Frontal cortex (tissue), 4 donors: Measurements from ENCODE around the gene HOMER2. TPM values are rescaled to one million over a fixed set of nuclear protein-coding genes. Genes with fewer than 3 reads are reported as not detected.
"Not testable (repeated sequence)": the region's sequence is repeated elsewhere in the genome, so short reads cannot be mapped to it uniquely, and the experiment has no call there.

ENCODE experiments used
- DNase-seq, 2 donors: peaks; one replicate each; pipeline ENCODE4 v3.0.0; 2012; ENCODE audit warnings: low spot score in 2 of 2
- FAIRE-seq: peaks from 2 replicates; lab custom pipeline; 2012; peaks lifted over from hg19 to GRCh38; lab: Jason Lieb, UNC
- total RNA-seq: library from RNA; depleted of rRNA; stranded (reverse); fragments of >200 nt; gene quantifications from one replicate; pipeline ENCODE4 v1.2.3, GENCODE V29; 2014
- donor health status: control.
- donor health status: control.
- donor health status: control.

Gene HOMER2
- total RNA-seq, 1 donor from 2014 or later: 45.2 TPM

DNA sequence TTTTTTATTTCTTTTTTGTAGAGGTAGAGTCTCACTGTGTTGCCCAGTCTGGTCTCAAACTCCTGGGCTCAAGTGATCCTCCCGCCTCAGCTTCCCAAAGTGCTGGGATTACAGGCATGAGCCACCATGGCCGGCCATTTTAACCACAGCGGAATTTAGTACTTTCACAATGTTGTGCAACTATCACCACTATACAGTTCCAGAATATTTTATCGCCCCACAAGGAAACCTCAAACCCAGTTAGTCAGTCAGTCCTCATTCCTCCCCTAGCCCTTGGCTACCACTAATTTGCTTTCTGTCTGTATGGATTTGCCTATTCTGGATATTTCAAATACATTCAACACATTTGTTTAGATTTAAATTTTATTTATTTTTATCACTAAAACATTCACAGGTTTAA lies 15.5 kb upstream of the HOMER2 start:
- DNase-seq (no peak), FAIRE-seq (no peak)

DNA sequence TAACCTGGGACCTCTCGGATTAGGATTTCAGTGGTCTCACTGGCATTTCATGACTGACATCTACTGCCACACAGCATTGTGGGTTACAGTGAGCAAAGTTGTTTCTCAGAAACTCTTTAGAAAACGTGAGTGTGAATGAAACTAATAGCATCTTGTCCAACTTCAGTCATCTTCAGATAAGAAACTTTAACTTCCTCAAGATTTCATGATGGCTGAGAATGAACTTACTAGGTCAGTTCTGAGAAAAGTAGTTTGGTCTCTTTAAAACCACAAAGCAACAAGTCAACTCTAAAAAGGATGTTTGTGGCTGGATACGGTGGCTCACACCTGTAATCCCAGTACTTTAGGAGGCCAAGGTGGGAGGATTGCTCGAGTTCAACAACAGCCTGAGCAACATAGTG lies 14.2 kb upstream of the HOMER2 start:
- FAIRE-seq: no peak
- no peak for DNase-seq

DNA sequence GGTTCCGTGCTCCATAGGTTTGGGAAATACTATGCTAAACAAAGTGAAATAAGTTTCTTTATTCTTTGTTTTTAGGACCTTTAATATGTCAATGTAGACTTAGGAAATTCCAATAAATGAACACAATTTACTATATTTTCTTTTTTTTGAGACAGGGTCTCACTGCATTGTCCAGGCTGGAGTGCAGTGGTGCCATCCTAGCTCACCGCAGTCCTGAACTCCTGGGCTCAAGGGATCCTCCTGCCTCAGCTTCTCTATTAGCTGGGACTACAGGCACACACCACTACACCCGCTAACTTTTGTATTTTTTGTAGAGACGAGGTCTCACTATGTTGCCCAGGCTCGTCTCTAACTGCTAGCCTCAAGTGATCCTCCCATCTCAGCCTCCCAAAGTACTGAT lies 12.4 kb upstream of the HOMER2 start:
- FAIRE-seq: no peak
- no peak for DNase-seq

DNA sequence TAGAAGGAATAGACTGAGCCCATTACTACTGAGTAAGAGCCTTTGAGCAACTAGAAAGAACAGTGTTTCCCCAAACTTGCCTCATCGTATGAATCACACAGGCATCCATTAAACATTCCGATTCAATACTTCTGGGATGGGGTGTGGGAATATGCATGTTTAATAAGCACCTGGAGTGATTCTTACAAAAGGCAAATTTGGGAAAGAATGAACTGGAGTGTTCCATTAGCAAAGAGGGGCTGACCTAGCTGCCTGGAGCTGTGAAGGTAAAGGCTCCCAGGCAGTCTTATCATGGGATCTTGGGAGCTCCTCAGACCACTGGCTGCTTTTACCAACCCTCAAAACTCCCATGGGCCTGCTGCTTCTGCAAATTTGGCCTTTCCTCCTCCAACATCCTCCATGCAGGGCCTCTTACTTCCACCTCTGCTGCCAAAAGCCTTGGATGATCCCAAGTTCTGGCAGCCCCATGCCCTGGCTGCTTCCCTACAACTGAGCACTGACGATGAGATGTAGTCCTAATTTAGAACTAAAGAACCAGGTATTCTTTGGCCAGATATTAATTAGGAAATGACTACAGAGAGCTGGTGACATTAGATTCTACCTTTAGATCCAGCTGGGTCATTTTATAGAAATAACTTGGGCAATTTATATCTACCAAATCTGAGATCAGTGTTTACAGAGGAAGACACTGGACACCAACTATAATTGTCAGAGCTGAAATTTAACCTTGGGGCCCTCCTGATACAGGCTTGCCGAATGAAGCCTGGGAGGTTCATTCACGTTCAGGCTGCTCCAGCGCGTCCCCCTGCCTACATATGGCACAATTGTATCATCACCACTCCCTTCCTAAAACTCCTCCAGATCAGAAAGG lies 11.2 kb upstream of the HOMER2 start:
- FAIRE-seq: no peak

DNA sequence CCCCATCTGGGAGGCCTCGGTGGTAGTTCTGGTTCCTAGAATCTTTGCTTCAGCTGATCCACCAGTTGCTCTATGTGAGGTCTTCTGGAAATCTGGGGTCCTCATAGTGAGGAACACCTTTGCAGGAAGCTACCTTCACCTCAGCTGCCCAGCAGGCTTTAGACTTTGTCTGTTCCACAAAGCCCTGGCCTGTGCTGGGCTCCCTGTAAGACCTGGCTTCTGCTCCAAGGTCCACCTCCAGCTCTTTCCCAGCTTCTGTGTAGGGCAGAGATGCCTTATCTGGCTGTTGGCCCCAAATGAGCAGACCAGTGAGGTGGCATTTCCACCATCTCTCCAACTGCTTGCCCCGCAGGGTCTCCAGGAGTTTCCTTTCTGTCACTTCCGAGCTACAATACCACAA lies 8.2 kb upstream of the HOMER2 start:
- no peak for FAIRE-seq
- no peak for DNase-seq

More for the DNA sequence above, 11.2 kb upstream of the HOMER2 start:
- no peak for DNase-seq

DNA sequence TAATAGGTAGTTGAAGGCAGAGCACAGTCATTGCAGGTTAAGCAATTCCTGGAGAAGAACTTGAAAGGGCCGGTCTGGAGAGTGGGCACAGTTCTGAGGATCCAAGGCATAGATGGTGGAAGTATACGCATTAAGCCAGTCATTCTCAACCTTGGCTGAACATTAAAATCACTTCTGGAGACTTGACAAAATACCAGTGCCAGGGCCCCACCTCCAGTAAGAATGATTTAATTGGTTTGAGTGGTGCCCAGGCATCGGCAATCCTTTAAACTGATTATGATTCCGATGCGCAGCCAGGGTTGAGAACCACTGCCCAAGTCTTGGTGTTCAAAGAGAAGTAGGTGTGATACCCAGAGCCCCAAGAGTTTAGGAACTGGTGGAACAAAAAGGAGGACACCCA lies 6.9 kb upstream of the HOMER2 start:
- DNase-seq (no peak), FAIRE-seq (no peak)

DNA sequence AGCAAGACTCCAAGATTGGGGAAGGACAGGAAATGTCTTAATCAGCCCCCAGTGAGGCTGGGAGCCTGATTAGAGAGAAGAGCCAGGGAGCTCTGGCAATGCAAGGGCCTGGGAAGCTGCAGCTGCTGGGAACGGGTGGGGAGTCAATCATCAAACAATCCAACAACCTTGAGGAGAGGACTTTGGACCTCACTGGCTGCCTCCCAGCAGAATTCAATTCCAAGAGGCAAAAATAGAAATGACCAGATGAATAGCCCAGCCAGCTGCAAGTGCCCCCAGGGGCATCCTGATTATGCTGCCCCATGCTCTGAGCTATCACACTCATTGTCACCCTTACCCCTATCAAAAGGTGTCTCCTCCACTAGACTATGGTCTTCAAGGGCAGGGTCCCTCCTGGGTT lies 6.1 kb upstream of the HOMER2 start:
- DNase-seq (no peak), FAIRE-seq (no peak)

DNA sequence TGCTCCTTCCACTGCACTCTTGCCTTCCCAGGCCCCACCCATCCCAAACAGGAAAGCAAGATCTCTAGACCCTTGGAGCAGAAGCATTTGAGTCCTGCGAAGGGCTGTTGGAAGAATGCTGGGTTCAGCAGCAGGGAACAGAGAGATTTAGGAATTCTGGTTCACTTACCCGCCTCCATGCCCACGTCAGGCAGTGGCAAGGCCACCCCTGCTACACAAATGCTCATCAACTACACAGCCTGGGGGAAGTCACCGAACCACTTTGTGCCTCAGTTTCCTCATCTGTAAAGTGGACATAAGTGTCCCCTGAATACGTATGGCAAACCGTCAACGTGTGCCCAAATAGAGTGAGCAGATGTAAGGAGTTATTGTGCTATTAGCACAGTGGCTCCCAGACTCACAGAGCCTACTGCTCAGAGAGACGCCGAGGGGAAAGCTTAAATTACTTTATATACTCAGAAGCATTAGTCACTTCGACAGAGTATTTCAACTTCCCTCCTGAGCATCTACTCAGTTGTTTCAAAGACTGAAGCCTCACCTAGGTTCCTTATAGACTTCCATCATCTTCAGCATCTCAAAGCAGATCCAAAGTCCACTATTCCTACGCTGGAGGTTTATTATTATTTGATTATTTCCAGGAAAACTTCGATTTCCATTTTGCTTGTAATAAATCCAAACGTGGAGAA lies 905 bp downstream of the HOMER2 start:
- DNase-seq (peak in 1 of 2 donors; percentile 40), FAIRE-seq (no peak)

DNA sequence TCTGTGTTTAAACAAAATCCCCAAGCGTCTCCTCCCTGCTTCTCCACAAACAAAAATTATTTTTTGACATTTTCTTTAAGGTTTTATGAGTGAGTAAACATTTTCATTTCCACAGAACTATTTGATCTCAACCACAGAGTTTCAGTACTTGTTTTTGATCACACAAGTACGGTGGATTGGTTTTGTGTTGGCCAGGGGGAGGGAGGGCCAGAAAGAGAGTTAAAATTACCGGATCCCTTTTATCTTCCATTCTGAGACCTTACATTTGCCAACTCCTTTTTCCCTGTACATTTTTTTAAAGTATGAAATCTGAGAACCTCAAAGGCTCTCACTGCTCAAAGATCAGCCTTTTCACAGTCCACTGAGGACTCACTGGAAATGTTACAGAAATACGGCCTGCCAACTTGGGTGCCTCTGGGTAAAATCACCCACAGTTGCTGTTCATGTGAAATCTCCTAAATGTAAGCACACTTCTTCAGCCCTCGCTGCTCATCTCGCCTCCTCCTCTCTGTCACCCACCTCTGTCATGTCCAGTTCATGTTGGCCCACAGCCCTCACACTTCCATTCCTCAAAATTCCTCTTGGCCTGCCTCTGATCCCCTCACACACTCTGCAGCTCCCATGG lies 1.7 kb downstream of the HOMER2 start:
- no peak for FAIRE-seq

DNA sequence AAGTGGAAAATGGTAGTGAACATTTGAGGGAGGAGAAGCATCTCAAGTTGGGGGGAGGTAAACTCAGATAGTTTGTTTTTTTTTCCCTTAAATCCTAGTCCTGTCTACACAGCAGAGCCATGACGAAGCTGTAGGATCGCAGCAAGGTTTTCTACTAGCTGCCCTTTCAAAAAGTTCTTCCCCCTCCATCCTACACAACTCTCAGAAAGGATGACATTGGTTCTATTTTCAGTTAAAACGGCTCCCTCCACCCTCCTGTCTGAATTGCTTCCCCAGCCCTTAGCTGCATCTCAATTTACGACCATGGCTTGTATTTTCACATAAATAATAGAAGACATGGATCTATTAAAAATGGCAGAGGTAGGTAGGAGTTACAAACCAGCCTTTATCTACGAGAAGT lies 2.2 kb downstream of the HOMER2 start:
- DNase-seq (no peak), FAIRE-seq (no peak)

More for the DNA sequence above, 1.7 kb downstream of the HOMER2 start:
- DNase-seq: no peak

DNA sequence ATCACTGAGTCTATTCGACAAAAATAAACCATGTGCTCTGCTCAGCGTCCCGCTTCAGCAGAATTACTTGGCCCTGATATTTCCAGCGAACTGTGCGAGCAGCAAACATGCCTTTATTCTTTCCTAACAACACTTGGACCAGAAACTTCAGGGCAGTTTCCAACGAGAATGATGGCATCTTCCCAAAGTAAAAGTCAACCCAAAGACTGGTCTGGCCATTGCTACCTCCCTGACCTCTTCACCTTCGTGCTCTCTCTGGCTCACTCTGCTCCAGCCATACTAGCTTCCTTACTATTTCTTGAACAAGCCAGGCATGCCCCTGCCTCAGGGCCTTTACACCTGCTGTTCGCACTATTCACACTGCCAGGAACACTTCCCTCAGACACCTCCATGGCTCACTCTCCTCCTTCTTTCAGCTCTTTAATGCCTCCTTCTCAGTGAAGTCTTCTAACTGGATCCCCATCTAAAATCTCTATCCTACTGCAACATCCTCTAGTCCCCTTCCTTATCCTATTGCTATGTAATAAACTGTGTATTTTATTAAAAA lies 6.3 kb downstream of the HOMER2 start:
- no peak for DNase-seq
- no peak for FAIRE-seq

DNA sequence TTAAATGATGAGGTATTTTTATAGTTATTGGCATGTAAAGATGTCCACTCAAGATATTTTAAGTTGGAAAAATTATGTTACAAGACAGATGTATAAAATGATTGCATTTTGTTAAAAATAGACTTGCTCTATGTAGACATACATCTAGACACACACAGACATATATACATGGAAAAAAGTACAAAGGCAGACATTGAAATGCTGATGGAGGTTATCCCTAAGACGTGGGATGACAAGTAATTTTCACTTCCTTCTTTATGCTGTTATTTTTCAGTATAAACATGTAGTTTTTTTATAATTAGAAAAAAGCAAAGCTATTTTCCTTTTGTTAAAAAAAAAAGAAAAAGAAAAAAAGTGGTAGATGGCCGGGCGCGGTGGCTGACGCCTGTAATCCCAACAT lies 7.2 kb downstream of the HOMER2 start:
- DNase-seq (no peak), FAIRE-seq (no peak)

DNA sequence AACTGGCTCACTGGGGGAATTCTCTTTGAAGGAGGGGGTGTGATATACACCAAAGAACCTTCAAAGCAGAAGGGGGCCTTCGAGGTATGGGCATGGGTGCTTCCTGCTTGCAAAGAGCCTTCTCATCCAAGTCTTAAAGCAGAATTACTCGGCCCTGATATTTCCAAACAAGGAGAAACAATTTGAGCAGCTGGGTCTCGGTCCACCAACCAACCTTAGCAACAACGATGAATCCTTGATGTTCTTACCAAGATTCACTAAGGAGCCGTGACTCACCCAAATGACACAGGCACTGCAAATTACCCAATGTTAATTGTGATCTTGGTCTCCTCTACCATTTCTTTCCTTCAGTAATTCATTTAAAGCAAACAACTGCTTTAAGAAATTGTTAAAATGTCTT lies 7.7 kb downstream of the HOMER2 start:
- FAIRE-seq: no peak
- DNase-seq: no peak

DNA sequence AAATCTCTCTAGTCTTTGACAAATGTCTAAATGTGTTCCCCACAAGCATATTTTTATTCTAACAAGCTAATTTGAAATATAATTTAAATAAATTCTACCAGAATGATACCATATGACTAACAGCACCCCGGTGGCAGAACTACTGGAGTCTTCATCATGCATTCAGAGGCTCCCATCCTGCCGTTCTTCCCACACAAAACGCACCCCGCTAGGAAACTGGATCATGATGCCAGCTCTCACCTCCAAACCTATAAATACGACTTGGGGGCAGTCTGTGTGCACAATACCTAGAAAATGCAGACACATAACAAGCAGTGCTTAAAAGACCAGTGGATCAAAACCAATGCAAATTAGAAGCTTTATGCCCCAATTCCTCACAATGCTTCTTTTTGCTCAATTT lies 8.5 kb downstream of the HOMER2 start:
- FAIRE-seq: no peak

DNA sequence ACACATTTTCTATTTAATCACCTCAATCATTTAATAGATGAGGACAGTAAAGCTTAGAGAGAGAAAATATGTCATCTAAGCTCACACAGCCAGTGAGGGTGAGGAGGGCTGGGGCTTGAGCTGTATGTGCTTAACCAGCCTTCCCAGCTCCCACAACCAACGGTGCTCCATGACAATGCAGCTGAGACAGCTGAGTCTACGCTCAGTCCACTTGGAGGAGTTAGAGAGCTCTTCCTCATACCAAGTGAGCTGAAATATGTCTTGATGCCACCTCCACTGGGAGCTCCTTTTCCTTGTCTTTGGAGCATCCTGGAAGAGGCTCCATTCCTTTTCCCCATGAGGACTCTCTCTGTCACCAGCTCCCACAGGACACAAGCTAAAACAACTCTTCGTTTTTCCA lies 9.3 kb downstream of the HOMER2 start:
- no peak for FAIRE-seq

More for the DNA sequence above, 8.5 kb downstream of the HOMER2 start:
- DNase-seq: no peak

DNA sequence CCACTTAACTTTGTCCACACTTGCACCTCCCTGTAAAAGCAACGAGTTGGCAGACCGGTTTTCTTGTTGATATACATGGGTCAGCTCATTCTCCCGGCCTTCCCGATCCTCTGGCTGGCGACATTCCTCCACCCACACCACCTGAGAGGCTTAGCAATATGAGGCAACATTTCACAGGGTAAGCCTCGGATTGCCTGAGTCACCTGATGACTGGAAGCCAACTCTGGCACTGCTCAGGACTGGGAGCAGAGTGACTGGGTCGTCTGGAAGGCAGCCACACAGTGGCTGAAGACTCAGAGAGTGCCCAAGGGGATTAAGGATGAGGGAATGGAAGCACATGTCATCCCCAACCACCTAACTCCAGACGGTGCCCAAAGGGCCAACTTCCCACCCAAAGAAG lies 9.8 kb downstream of the HOMER2 start:
- DNase-seq (no peak), FAIRE-seq (no peak)

More for the DNA sequence above, 9.3 kb downstream of the HOMER2 start:
- no peak for DNase-seq

DNA sequence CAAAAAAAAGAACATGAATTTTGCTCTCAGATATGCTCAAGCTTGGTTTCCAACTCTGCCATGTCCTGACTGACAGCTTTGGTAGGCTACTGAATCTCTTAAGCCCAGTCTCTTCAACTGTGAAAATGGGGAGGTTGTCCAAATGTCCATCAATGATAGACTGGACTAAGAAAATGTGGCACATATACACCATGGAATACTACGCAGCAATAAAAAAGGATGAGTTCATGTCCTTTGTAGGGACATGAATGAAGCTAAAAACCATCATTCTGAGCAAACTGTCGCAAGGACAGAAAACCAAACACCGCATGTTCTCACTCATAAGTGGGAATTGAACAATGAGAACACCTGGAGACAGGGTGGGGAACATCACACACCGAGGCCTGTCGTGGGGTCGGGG lies 12.8 kb downstream of the HOMER2 start:
- not testable (repeated sequence) for DNase-seq, FAIRE-seq

DNA sequence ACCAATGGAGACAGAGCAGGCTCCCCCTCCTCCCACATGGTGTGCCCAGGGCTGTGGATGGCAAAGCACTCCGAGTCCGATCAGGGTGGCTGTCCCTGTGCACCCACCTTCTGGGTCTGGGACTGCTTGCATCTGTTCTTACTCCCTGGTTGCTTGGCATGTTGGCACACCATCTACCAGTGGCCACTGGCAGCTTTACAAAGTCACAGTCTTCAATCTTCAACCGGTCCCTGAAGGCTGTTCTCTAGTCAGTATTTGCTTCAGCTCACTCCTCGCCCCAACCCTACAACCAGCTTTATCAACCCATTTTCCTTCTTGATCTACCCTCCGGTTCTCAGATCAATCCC lies 14.8 kb downstream of the HOMER2 start:
- DNase-seq (no peak), FAIRE-seq (no peak)

DNA sequence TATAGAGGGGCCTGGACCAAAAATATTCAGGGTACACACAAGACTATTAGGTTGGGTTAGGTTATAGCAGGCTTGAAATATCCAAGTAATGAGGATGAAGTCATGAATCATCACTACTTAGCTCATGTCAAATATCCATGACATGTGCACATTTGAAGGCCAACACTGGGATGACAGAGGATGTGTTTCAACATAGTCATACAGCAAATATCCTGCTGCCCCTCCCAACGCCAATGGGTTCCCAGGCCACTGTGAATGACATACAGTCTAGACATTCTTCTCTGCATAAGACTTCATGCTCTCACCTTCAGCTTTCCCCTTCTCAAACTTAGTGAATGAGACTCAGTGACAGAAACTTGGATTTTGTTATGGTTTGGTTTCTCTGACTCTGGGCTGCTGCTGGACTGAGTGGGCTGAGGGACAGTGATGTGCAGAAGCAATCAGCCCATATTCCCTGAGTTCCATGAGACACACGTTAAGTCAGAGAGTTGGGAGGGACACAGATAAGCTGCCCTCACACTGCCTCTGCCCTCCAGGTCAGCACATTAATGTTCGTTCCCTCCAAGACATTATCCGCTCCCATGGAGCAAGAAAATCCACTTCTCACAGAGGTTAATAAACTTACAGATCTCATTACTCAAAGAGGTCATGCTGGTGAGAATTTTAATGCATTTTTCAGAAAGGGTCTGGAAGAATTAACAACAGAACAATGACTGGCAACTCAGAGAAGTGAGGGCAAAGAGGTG lies 15.4 kb downstream of the HOMER2 start:
- DNase-seq (no peak), FAIRE-seq (no peak)

DNA sequence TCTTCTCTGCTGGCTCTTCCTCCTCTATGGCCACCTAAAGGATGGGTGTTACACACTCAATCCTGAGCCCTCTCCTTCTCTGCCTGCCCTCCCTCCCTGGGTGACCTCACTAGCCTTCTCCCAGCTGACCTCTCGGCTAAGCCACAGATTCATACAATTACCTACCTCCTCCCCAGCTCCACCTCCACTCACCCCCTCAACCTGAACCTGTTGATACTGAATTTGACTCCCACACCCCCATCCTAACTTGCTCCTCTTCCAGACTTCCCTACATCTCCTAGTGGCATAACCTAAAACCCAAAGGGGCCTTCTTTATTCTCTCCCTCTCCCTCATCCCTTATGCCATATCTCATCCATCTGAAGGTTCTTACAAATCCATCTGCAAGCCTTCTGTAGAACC lies 17.1 kb downstream of the HOMER2 start:
- DNase-seq (no peak), FAIRE-seq (no peak)
